Activated T-cell treated with anti-CD3 and anti-CD28 coated beads, Interleukin-2, amount 50 U/mL, for 4 hours (primary cell): ENCODE measurements around the gene NPM1. TPM values are rescaled to one million over a fixed set of nuclear protein-coding genes. Genes with fewer than 3 reads are reported as not detected.
"Not testable (repeated sequence)": the region's sequence is repeated elsewhere in the genome, so short reads cannot be mapped to it uniquely, and the experiment has no call there.

Source experiments
- ATAC-seq, 2 donors: fragments of 200-7000 bp; cut with Tn5 transposase; one replicate each; pipeline ENCODE4 v1.10.0; 2021
- DNase-seq: peaks from one replicate; pipeline ENCODE4 v3.0.0-alpha.2; 2020
- H3K27me3 Mint-ChIP-seq: one replicate; pipeline ENCODE4 v1.8.0; 2021; ENCODE audit warnings: low read depth, mixed read lengths
- H3K36me3 Mint-ChIP-seq: one replicate; pipeline ENCODE4 v1.8.0; 2022; ENCODE audit warnings: mixed read lengths; ENCODE audit not compliant: insufficient read depth
- H3K4me1 Mint-ChIP-seq: one replicate; pipeline ENCODE4 v1.8.0; 2021; ENCODE audit warnings: low read depth, mixed read lengths
- H3K4me3 Mint-ChIP-seq: one replicate; pipeline ENCODE4 v1.8.0; 2021; ENCODE audit warnings: mild to moderate bottlenecking, moderate library complexity, mixed read lengths
- H3K9me3 Mint-ChIP-seq: one replicate; pipeline ENCODE4 v1.8.0; 2021; ENCODE audit warnings: mixed read lengths
- total RNA-seq, 3 donors: library from RNA; stranded (reverse); gene quantifications; one replicate each; pipeline ENCODE4 v1.2.1, GENCODE V29; 2021

Gene NPM1, protein sequence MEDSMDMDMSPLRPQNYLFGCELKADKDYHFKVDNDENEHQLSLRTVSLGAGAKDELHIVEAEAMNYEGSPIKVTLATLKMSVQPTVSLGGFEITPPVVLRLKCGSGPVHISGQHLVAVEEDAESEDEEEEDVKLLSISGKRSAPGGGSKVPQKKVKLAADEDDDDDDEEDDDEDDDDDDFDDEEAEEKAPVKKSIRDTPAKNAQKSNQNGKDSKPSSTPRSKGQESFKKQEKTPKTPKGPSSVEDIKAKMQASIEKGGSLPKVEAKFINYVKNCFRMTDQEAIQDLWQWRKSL
- 1,000 to 10,000 TPM; 4,555 to 4,927 (median 4,895) TPM for total RNA-seq

DNA sequence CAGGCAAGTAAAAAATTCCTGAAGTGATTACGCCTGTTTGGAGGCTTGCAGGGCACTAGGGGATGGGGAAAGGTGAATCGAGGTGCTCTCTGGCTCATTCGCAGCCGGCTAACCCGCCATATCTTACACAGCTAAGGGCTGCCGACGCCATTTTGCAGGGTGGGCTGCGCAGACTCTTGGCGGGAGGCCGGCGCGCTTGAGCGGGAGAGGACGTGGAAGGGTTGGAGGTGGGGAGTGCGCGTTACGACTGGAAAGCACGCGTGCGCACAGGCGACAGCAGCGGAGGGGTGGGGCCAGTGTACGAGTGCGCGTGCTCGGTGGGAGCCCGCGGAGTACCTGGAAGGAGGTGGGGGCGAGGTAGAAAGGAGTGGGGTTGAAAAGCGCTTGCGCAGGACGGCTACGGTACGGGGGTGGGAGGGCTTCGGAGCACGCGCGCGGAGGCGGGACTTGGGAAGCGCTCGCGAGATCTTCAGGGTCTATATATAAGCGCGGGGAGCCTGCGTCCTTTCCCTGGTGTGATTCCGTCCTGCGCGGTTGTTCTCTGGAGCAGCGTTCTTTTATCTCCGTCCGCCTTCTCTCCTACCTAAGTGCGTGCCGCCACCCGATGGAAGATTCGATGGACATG, at the start of gene NPM1:
Gene NPM1 (plus strand): TSS at position 505 of the 625 bp plus-strand sequence. CDS start 100 bp downstream, at position 605.
- H3K27me3 Mint-ChIP-seq, result peaks cover 4% of the 10 kb centered on the region
- DNase-seq (peak; percentile 97), ATAC-seq (peak; percentile 77 to 82)
- H3K36me3 Mint-ChIP-seq, result peaks cover 42% of the 10 kb centered on the region
- H3K4me3 Mint-ChIP-seq, result peak within 1 kb of the TSS; percentile 99
- H3K9me3 Mint-ChIP-seq, result no peaks in the 10 kb centered on the region
- H3K4me1 Mint-ChIP-seq, result peaks cover 36% of the 10 kb centered on the region

DNA sequence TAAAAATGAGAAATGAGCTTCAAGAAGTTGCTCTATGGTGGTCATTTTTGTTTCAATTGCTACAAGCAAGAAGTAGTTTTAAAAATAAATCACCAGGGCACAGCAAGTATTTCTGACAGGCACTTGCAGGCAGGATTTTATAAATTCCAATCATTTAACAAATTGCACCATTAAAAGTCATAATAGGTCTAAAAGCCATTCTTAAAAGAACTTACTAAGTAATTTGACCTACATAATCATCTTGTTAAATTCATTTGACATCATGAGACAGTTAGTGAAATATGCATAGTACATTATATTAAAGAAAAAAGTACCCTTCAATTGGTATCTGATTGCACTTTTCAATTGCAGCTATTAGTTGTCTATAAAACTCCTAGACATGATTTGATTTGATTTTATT, 47.6 kb upstream of the NPM1 start:
- Mint-ChIP-seq H3K4me3 (no peak overlapping the region), H3K27me3 (peaks cover 33% of the 10 kb centered on the region), H3K36me3 (no peaks in the 10 kb centered on the region), H3K4me1 (peaks cover 6% of the 10 kb centered on the region), H3K9me3 (no peaks in the 10 kb centered on the region)
- ATAC-seq, result no peak
- DNase-seq, result no peak

DNA sequence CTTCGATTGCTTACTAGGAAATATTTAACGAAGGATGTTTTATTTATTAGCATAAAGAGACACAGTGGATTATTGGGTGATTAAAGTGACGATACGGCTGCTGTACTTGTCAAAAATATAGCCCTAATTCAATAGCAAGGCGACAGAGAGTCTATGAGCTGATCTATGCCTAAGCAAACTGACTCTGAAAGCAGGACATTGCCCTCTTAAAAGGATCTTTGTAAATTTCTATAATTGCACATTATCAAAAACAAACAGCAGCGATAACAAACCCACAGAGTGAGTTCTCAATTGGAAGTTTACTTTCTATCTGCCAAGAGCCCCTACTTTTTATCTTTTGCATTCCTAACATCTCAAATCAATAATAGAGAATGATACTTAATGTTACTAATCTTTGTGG, 47.2 kb upstream of the NPM1 start:
- DNase-seq (no peak), ATAC-seq (no peak)
- H3K36me3 Mint-ChIP-seq, result no peaks in the 10 kb centered on the region
- H3K4me3 Mint-ChIP-seq, result no peak overlapping the region
- peaks cover 28% of the 10 kb centered on the region for H3K27me3 Mint-ChIP-seq
- H3K9me3 Mint-ChIP-seq, result no peaks in the 10 kb centered on the region
- peaks cover 6% of the 10 kb centered on the region for H3K4me1 Mint-ChIP-seq

DNA sequence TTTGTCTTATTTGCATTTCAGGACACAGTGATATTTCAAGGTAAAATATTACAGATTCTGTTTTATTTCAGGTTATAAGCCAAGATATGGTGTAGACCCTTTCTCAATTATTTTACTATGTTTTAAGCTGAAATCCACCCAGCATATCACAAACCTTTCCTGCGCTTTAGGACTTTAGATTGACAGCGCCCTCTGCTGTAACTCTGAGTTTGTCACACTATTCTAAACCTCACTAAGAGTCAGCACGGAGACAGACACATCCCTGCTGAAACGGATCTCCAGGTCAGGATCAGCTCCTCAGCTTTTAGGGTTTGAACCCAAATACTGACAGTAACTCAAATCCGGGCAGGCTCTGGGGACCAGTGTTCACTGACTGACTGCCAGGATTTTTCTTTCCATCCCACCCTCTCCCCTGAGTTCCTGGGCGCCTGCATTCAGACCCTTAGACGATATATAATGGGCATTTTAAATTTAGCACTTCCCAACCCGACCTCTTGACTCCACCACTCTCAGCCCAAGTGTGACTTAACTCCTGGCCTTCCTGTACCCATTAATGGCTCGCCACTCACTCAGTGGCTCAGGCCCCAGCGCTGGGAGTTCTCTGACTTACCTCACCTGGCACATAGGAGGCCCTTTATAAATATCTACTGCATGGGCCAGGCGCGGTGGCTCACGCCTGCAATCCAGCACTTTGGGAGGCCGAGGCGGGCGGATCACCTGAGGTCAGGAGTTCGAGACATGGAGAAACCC, 45.1 kb upstream of the NPM1 start:
- ATAC-seq (peak; percentile 66 to 79), DNase-seq (no peak)
- Mint-ChIP-seq H3K4me3 (no peak overlapping the region), H3K27me3 (peaks cover 8% of the 10 kb centered on the region), H3K9me3 (no peaks in the 10 kb centered on the region), H3K36me3 (no peaks in the 10 kb centered on the region), H3K4me1 (no peaks in the 10 kb centered on the region)

DNA sequence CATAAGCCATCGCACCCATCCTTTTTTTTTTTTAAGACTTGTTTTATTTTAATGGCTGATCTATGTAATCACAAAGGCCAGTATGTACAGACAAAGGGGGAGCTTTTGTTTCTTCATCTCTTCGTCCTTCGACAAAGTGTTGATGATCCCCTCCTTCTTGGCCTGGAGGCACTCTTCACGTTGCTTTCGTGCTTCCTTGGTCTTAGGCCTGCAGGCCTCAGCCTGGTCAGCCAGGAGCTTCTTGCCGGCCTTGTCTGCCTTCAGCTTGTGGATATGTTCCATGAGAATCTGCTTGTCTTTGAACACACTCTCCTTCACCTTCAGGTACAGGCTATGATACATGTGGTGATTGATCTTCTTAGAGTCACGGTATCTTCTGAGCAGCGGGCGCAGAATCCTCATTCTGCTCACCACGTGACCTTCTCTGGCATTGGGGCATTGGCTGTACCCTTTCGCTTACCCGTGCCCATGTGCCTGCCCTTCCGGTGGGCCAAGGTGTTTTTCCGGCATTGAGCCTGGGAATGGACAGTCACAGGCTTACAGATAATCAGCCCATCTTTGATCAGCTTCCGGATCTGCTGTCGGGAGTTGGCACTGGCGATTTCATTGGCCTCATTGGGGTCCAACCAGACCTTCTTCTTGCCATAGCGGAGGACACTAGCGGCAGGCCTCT, 42.6 kb upstream of the NPM1 start:
- Mint-ChIP-seq H3K9me3 (no peaks in the 10 kb centered on the region), H3K4me1 (no peaks in the 10 kb centered on the region), H3K36me3 (no peaks in the 10 kb centered on the region), H3K4me3 (no peak overlapping the region), H3K27me3 (peaks cover 2% of the 10 kb centered on the region)
- ATAC-seq (no peak), DNase-seq (no peak)

DNA sequence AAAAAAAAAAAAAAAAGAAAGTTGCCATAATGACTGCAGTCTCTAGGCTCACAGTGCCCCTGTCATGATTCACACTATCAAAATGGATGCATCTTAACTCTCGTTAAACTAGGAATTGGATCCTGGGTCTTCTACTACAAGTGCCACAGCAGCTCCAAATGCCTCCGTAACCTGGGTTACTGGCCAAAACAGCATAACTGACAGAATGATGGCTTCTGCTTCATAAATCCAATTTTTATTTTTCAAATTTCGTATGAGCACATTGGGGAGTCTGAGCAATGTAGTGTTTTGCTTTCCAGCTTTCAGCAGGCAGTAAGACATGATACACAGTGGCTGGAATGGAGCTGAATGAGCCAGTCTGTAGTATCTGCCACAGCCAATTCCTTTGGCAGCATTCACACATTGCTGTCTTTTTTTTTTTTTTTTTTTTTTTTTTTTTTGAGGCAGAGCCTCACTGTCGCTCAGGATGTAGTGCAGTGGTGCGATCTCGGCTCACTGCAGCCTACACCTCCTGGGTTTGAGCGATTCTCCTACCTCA, 36.0 kb upstream of the NPM1 start:
- ATAC-seq (no peak), DNase-seq (no peak)
- H3K4me1 Mint-ChIP-seq, result no peaks in the 10 kb centered on the region
- no peak overlapping the region for H3K4me3 Mint-ChIP-seq
- peaks cover 6% of the 10 kb centered on the region for H3K27me3 Mint-ChIP-seq
- no peaks in the 10 kb centered on the region for H3K9me3 Mint-ChIP-seq
- no peaks in the 10 kb centered on the region for H3K36me3 Mint-ChIP-seq

DNA sequence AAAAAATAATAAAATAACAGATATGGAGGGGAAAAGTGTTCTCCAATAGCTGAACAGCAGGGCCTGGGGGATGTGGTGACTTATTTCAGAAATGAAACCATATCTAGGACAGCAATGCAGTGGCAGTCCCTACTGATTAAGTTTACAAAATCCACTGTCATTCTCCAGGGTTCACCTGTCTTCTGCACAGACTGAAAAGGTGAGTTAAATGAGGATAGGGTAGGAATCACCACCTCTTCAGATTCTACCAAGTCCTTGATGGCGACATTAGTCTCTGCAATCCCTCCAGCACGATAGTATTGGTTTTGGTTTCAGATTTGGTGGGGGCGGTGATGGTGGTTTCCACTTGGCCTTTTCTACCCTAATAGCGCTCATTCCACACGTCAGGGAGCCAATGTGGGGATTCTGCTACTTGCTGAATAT, 32.3 kb upstream of the NPM1 start:
- Mint-ChIP-seq H3K4me3 (peak overlapping the region; percentile 54), H3K4me1 (no peaks in the 10 kb centered on the region), H3K36me3 (no peaks in the 10 kb centered on the region), H3K27me3 (peaks cover 5% of the 10 kb centered on the region), H3K9me3 (no peaks in the 10 kb centered on the region)
- ATAC-seq, result peak; percentile 51 to 91
- no peak for DNase-seq

DNA sequence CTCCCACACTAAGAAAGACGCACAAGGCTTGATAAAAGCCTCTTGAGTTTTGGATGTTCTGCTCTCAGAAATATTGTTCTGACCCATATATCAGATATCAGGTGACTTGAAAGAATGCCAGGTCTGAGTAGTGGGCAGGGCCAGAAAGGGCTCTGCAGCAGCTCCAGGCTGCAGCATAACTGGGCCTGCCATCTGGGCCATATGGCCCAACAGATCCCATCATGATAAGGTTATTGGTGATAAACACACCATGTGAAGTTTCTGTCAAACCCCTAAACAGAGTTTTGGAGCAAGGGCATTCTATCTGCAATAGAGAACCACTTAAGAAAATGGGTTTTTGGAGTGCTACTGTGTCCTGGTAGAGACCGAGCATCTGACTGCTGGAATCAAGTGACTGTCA, 29.8 kb upstream of the NPM1 start:
- Mint-ChIP-seq H3K9me3 (no peaks in the 10 kb centered on the region), H3K36me3 (no peaks in the 10 kb centered on the region), H3K4me3 (no peak overlapping the region), H3K27me3 (no peaks in the 10 kb centered on the region), H3K4me1 (no peaks in the 10 kb centered on the region)
- no peak for ATAC-seq
- DNase-seq, result no peak

DNA sequence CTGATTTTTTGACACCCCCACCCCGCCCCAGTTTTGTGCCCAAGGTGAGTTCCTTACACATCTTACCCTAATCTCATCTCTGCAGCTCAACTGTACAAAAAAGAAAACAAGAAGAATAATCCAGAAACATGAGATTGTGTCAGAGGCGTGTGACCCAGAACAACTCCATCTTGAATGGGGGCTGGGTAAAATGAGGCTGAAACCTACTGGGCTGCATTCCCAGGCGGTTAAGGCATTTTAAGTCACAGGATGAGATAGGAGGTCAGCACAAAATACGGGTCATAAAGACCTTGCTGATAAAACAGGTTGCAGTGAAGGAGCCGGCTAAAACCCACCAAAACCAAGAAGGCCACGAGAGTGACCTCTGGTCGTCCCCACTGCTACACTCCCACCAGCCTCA, 26.5 kb upstream of the NPM1 start:
- peaks cover 23% of the 10 kb centered on the region for H3K27me3 Mint-ChIP-seq
- H3K4me1 Mint-ChIP-seq, H3K9me3 Mint-ChIP-seq, H3K4me3 Mint-ChIP-seq, H3K36me3 Mint-ChIP-seq, DNase-seq, ATAC-seq: not testable (repeated sequence)

DNA sequence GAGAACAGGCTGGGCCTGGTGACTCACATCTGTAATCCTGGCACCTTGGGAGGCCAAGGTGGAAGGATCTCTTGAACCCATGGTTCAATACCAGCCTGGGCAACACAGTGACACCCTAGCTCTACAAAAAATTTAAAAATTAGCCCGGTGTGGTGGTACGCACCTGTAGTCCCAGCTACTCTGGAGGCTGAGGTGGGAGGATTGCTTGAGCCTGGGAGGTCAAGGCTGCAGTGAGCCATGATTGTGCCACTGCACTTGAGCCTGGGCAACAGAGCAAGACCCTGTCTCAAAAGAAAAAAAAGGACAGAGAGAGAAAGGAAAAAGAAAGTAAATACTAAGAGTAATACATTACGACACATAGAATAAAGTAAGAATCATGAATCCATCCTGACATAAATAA, 24.4 kb upstream of the NPM1 start:
- H3K36me3 Mint-ChIP-seq, DNase-seq, H3K9me3 Mint-ChIP-seq, H3K4me3 Mint-ChIP-seq, H3K4me1 Mint-ChIP-seq, ATAC-seq: not testable (repeated sequence)
- peaks cover 27% of the 10 kb centered on the region for H3K27me3 Mint-ChIP-seq

DNA sequence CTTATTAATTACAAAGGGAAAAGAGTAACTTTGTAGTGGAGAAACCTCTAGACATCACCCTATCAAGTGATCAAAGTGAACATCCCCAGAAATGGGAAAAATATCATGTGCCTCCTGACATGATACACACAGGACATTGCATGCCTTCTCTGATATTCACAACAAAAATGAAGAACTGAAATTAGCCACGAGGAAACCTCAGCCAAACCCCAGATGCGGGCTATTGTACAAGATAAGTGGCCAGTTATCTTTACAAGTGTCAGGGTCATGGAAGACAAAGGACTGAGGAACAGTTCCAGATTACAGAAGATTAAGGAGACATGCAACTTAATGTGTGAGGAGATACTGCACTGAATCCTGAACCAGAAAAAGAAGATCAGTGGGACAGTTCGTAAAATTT, 23.8 kb upstream of the NPM1 start:
- Mint-ChIP-seq H3K4me3 (no peak overlapping the region), H3K27me3 (peaks cover 29% of the 10 kb centered on the region), H3K36me3 (no peaks in the 10 kb centered on the region), H3K4me1 (no peaks in the 10 kb centered on the region), H3K9me3 (no peaks in the 10 kb centered on the region)
- ATAC-seq, result no peak
- no peak for DNase-seq

DNA sequence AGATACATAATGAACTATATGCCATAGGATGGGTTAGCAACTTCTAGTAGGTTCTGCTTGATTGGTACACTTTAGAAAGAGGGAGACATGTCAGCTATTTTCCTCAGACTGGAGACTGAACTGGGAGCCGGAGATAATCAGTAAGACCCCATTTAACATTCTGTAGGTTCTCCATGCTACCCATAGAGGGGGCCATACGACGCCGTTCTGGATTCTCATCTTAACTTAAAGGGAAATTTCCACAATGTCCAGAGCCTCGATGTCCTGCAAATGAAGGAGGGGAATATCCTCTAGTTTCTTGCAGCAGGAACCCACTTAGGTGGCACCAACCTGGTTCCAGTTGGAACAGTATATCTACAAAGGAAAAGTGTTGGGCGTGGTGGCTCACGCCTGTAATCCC, 22.3 kb upstream of the NPM1 start:
- no peak for DNase-seq
- H3K27me3 Mint-ChIP-seq, result peaks cover 29% of the 10 kb centered on the region
- H3K9me3 Mint-ChIP-seq, result no peaks in the 10 kb centered on the region
- no peak for ATAC-seq
- H3K4me3 Mint-ChIP-seq, result no peak overlapping the region
- H3K36me3 Mint-ChIP-seq, result no peaks in the 10 kb centered on the region
- no peaks in the 10 kb centered on the region for H3K4me1 Mint-ChIP-seq

DNA sequence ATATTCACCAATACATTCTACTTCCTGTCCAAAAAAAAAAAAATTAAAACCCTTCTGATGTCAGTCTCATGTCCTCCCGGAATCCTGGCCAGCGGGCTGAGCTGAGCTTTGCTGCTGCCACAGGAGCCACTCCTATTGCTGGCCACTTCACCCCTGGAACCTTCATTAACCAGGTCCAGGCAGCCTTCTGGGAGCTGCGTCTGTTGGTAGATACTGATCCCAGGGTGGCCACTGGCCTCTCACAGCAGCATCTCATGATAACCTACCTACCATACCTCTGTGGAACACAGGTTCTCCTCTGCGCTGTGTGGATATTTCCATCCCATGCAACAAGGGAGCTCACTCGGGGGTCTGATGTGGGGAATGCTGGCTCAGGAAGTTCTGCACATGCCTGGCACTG, 21.0 kb upstream of the NPM1 start:
- Mint-ChIP-seq H3K4me3 (no peak overlapping the region), H3K4me1 (no peaks in the 10 kb centered on the region), H3K27me3 (peaks cover 37% of the 10 kb centered on the region), H3K36me3 (no peaks in the 10 kb centered on the region), H3K9me3 (no peaks in the 10 kb centered on the region)
- DNase-seq (no peak), ATAC-seq (no peak)
